ENCODE measurements around the gene ZNF606. TPM values are rescaled to one million over a fixed set of nuclear protein-coding genes. Genes with fewer than 3 reads are reported as not detected.

Gene ZNF606
- 11.6 and 18.1 TPM in 2 replicates for total RNA-seq

DNA sequence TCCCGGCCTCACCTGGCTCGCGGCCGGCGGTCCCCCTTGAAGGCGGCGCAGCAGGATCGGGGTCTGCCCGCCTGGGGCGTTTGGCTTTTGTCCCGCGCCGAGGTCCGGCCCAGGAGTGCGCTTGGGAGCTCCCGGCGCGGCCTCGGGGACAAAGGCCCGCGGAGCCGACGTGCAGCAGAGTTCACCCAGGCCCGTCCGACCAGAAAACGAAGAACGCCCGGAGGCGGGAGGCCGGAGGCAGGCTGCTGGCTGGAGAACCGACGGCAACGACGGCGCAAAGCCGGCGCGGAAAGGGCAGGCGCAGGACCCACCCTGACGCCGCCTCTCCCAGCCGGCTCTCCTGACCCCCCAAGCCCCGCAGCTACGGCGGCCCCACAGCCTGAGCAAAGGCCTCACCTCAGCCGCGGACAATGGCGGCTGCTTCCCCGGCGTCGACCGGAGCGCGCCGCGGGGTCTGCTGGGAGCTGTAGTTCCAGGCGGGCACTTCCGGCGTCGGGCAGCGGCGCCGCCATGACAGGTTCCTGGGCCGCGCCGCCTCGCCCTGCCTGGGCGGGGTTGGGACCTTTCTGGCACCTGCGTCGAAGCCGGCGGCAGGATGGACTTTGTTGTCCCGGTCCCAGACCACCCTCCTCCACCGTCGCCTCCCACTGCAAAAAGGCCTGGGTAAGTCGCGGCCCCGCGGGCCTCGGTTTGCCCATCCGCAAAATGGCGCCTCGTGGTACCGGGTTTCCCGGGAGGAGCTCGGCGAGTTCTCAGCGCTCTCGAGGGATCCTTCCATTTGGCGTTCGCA is at the start of gene ZNF606:
ZNF606 (minus strand) TSS at position 437 of the 790 bp plus-strand sequence. CDS start 1,501 bp downstream, outside the sequence.

DNA sequence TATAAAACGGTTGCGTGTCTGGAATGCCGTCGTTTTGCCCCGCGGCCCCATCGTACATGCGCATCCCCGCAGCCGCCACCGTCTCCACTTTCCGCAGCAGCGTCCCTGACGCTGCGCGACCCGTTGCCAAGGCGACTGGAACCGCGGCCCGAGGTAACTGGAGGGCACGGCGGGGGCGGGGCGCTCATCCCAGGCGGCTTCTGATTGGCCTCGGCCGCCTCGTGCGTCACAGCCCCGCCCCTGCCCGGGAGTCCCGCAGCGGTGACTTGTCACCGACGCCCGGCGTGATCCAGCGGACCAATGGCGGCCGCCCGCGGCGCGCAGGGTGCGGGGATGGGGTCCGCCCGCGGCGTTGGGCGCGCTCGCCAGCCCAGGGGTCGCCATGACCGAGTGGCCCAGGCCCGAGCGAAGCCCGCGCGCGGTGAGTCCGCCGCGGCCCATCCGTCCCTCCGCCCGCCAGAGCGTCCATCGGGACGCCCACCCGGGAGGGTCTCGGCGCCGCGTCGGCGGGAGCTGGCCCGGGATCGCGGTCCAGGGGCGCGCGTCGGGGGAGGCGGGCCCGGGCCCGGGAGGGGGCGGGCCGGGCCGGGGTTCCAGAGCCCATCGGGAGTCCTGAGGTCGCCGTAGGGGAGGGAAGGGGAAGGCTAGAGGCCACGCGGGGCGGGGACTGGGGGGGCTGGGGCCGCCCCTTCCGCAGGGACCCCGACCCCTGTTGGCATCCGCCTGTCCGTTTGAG is 31.3 kb upstream of the ZNF606 start, which contains the start of gene ZSCAN1:
ZSCAN1 (plus strand) TSS at position 285 of the 736 bp plus-strand sequence. CDS start 3,812 bp downstream, outside the sequence.

DNA sequence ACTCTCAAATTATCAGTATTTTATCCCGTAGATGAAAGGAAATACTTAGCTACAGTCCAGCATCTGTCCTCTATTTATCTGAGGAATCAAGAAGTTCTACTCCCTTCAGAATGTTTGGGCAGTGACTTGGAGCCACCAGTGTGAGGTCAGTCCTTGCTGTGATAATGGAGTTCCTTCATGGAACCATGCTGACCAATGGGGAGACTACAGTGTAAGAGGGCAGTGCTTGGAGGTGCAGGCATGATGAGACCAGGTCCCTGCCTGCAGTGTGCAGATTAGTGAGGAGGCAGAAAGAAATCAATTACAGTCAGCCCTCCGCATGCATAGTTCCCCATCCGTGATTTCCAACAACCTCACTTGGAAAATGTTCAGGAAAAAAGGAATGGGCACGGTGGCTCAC is 28.2 kb downstream of the ZNF606 start, which contains the start of gene C19orf18:
C19orf18 (minus strand) TSS at position 101 of the 400 bp plus-strand sequence. CDS start 102 bp downstream, outside the sequence.

GRCh38 chr19:57947419-57948134 is 55.0 kb downstream of the ZNF606 start, which contains the start of gene ZNF256:
ZNF256 (minus strand) TSS chr19:57947706; CDS start chr19:57947474, 232 bp downstream.

DNA sequence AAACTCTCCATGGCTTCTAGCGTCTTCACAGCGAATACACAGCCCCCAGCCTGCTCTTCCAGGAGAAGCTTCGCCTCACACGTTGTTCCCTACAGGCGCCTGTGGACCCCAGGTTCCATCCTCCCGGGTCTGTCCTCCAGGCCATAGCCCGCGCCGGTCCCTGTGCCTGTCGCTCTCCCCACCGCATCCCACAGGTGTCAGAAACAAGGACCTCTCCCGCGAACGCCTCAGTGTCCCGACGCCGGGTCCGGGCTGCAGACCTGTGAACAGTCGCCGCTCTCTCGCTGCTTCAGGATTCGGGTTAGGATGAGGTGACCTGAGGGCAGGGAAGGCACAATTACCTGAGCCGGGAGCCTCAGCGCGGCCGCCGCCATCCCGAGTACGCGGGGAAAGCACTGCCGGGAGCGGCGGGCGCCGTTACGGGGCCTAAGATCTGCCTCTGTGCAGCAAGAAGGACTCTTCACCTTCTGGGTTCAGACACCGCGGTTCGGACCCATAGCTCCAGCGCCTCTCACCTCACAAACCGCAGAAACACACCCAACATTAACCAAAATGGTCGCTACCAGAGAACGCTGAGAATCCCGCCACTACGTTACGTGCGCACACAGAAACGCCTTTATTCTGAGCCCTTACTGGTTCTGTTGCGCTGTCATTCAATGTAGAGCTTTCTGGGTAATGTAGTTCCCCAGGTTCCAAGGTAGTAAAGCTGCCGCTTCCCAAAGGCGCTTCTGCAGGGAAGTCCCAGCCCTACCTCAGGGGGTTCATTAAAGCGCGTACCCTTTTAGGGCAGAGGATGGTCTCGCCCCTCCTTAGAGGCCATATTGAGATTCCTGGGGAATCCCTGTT is 67.6 kb downstream of the ZNF606 start, which contains the start of gene ZNF418:
ZNF418 (minus strand) TSS at position 583 of the 846 bp plus-strand sequence. CDS start 1,580 bp downstream, outside the sequence.

Other genes with a start within 250 kb of the ZNF606 start
- 14.3 and 18.7 TPM in 2 replicates for gene ZNF586, start 233.1 kb downstream of the ZNF606 start, total RNA-seq
- 7.7 and 9.6 TPM in 2 replicates for gene ZNF552, start 187.9 kb downstream of the ZNF606 start, total RNA-seq
- 20.5 and 29.8 TPM in 2 replicates for gene ZNF587B, start 172.5 kb downstream of the ZNF606 start, total RNA-seq
- gene ZNF587, start 153.0 kb downstream of the ZNF606 start, total RNA-seq: 31.8 and 36.2 TPM in 2 replicates
- gene ZNF814, start 113.8 kb downstream of the ZNF606 start, total RNA-seq: 6.5 and 7.0 TPM in 2 replicates
- gene ZNF417, start 86.2 kb downstream of the ZNF606 start, total RNA-seq: 17.3 and 25.7 TPM in 2 replicates
- gene ZNF418, start 67.4 kb downstream of the ZNF606 start, total RNA-seq: 6.5 and 8.4 TPM in 2 replicates
- gene ZNF256, start 55.1 kb downstream of the ZNF606 start, total RNA-seq: 3.6 and 5.6 TPM in 2 replicates
- gene C19orf18, start 28.3 kb downstream of the ZNF606 start, total RNA-seq: not detected in 2 replicates
- gene ZSCAN1, start 31.2 kb upstream of the ZNF606 start, total RNA-seq: not detected in 2 replicates
- gene ZNF135, start 56.5 kb upstream of the ZNF606 start, total RNA-seq: 4.2 and 6.2 TPM in 2 replicates
- gene ZSCAN18, start 95.4 kb upstream of the ZNF606 start, total RNA-seq: 20.7 and 54.7 TPM in 2 replicates
- gene ZNF329, start 148.0 kb upstream of the ZNF606 start, total RNA-seq: 14.8 and 18.4 TPM in 2 replicates
- gene ZNF274, start 180.2 kb upstream of the ZNF606 start, total RNA-seq: 24.4 and 27.0 TPM in 2 replicates
- gene ZNF544, start 226.1 kb upstream of the ZNF606 start, total RNA-seq: 37.5 and 44.8 TPM in 2 replicates